Measurements from ENCODE around the gene RPL9.

Gene RPL9

GRCh38 chr4:39495446-39496213 is 36.9 kb upstream of the RPL9 start:
- no peak for DNase-seq (ENCODE audit: low read depth)

DNA sequence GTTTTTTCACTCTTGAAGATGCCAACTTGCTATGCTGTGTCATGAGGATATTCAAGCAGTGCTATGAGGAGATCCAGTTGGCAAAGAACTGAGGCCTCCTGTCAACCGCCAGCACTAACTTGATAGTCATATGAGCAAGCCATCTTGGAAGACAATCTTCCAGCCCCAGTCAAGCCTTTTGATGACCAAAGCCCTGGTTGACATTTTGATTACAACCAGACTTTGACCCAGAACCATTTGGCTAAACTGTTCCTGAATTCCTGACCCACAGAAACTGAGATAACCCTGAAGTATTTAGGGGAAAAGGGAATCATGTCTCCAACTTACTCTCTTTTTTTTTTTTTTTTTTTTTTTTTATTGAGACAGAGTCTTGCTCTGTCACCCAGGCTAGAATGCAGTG is 35.6 kb upstream of the RPL9 start:
- no peak overlapping the region for H3K4me3 ChIP-seq (ENCODE audit: low read depth, low read length)
- DNase-seq (ENCODE audit: low read depth) = no peak
- no peak for TF ChIP-seq CTCF (conservative IDR thresholded peaks at IDR 0.05; ENCODE audit: low read depth, low read length)

More at GRCh38 chr4:39495446-39496213, 36.9 kb upstream of the RPL9 start:
- TF ChIP-seq CTCF (conservative IDR thresholded peaks at IDR 0.05; ENCODE audit: low read depth, low read length) = no peak
- H3K4me3 ChIP-seq (ENCODE audit: low read depth, low read length) = no peak overlapping the region

GRCh38 chr4:39490322-39490721 is 31.6 kb upstream of the RPL9 start:
- no peak for DNase-seq (ENCODE audit: low read depth)
- no peak overlapping the region for H3K4me3 ChIP-seq (ENCODE audit: low read depth, low read length)
- no peak for TF ChIP-seq CTCF (conservative IDR thresholded peaks at IDR 0.05; ENCODE audit: low read depth, low read length)

- no peak for DNase-seq (ENCODE audit: low read depth)
- no peak overlapping the region for H3K4me3 ChIP-seq (ENCODE audit: low read depth, low read length)
- no peak for TF ChIP-seq CTCF (conservative IDR thresholded peaks at IDR 0.05; ENCODE audit: low read depth, low read length)
Observed at GRCh38 chr4:39486221-39486804, 27.6 kb upstream of the RPL9 start.

- no peak overlapping the region for H3K4me3 ChIP-seq (ENCODE audit: low read depth, low read length)
- DNase-seq (ENCODE audit: low read depth) = no peak
- no peak for TF ChIP-seq CTCF (conservative IDR thresholded peaks at IDR 0.05; ENCODE audit: low read depth, low read length)
Observed at GRCh38 chr4:39484582-39485272, 26.0 kb upstream of the RPL9 start.

GRCh38 chr4:39480902-39481695 is 22.4 kb upstream of the RPL9 start:
- no peak for TF ChIP-seq CTCF (conservative IDR thresholded peaks at IDR 0.05; ENCODE audit: low read depth, low read length)
- H3K4me3 ChIP-seq (ENCODE audit: low read depth, low read length) = no peak overlapping the region
- no peak for DNase-seq (ENCODE audit: low read depth)
